ENCODE measurements around the gene GAS7.

The GAS7 gene

DNA sequence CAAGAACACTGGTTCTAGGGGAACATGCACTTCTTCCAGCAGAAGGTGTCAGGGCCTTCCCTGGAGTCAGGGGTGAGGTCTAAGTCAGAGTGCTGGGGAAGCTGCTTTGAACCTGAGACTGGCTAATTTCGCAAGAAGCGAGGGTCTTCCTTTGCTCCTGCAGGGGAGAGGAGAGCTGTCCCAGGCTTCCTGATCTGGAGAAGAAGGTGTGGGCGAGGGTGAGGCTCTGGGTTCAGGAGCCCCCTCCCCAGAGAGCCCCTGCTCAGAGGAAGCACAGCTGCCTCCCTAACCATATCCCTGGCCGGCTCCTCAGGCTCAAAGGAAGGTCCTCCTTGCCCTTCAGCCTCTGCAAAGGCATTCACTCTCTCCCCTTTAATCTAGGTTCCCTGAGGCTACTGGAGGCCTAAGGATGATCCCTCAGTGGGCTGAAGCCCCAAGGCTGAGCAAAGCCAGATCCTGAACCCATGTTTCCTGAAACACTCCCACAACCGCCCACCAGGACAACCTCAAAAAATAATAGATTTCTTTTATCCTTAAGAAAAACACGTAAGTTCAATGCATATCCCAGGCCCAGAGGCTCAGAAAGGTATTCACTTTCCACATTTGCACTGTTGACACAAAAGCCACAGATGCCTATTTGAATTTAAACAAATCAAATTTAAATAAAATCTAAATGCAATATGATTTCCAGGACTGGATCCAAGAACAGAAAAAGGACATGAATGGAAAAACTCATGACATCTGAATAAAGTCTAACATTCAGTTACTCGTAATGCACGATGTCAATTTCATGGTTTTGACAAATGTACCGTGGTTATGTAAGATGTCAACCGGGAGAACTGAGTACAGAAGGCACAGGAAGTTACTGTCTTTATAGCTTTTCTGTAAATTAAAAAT, 221.9 kb downstream of the GAS7 start:
- no peak for DNase-seq

DNA sequence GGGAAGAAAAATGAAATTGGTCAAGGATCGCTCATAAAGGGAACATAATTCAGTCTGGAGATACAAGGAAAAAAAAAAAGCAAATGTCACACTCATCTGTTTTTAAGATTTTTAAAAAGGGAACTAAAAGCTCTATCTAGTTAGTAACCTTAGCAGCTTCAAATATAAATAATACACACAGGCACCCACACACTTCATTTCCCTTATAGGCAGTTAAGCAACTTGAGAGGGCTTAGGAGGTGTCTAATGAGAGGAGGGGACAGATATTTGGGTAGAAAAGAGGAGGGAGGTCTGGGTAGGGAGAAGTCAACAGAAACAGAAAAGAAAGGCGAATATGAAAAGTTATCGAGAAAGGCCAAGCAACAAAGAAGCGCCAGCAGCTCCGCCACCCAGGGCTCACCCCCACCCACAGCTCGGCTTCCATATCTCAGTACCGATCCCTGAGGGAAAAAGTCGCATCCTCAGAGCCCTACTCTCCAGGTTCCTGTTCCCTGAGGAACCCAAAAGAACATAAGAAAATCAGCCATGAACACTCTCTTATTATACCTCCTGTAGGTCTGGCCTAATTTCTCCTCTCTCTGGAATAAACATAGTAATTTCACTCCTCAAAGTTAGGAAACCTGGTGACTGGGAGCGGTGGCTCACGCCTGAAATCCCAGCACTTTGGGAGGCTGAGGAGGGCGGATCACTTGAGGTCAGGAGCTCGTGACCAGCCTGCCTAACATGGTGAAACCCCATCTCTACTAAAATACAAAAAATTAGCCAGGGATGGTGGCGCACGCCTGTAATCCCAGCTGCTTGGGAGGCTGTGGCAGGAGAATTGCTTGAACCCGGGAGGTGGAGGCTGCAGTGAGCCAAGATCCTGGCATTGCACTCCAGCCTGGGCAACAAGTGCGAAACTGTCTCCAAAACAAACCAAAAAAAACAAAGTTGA, 223.7 kb downstream of the GAS7 start:
- no peak for DNase-seq

GRCh38 chr17:9973669-9974447, 224.5 kb downstream of the GAS7 start:
- DNase-seq = no peak

- DNase-seq = peak; percentile 59
Measured at GRCh38 chr17:9971991-9972390, 226.4 kb downstream of the GAS7 start.

GRCh38 chr17:9969301-9969935, 229.0 kb downstream of the GAS7 start:
- no peak for DNase-seq

DNA sequence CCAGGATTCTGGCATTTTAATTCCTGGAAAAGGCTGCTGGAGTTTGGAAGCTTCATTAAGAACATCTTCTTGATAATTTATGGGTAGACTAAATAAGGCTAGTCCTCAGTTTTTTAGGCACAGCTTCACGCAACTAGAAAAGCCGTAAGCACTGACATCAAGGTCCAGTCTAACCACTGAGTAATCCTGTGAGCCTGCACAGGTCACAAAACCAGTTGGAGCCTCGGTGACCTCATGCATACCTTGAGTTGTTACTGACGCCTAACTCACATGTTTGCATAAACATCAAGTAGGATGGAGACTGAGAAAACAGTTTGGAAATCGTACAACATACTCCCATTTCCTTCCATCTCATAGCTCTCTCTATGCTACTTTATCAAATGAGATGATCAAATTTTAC, 229.5 kb downstream of the GAS7 start:
- no peak for DNase-seq

DNA sequence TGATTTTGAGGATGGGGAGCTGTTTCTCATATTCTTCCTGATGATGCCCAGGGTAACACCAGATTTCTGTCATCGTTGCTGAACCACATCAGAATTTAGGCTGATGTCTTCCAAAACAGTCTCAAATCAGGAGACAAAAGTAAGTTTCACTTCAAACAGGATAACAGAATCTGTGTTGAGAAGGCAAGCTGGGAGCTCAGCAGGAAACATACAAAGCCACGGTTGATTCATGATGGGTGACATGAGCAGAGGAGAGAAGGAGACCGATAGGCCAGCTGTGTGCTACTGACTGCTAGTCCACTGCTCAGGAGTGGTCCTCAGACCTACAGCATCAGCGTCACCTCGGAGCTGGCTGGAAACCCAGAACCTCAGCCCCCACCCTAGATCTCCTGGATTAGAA, 230.4 kb downstream of the GAS7 start:
- DNase-seq = no peak

GRCh38 chr17:9959377-9959981, 238.9 kb downstream of the GAS7 start:
- peak; percentile 49 for DNase-seq

DNA sequence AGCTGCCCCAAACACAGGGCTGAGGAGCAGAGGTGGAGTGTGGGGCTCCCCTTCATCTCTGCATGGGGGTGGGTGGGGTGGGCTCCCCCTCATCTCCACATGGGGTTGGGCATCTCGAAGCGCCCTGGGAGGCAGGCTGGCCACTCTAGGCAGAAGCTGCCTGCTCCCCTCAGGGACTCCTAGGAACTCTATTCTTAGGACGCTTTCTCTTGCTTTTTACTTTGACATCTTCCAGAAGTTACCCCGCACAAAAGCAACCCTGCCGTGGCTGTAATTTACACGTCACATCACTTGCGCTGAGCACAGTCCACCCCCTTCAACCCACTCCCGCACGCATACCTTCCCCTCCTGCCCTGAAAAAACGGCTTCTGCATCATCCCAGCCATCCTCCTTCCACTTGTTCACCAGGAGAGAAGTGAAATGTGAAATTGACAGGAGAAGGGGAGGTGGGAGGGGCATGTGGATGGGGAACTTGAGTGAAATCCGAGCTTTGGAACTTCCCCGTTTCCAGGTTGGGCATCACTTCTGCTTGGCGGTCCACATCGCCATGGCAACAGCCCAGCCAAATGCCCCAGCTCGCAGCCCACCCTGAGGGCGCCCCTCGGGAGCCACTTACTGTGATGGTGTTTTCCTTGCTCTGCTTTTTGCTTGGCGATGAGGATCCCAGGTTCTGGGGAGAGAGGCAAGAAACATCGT, 239.7 kb downstream of the GAS7 start:
- DNase-seq = no peak

- DNase-seq = no peak
Measured at GRCh38 chr17:9957244-9957643, 241.2 kb downstream of the GAS7 start.

DNA sequence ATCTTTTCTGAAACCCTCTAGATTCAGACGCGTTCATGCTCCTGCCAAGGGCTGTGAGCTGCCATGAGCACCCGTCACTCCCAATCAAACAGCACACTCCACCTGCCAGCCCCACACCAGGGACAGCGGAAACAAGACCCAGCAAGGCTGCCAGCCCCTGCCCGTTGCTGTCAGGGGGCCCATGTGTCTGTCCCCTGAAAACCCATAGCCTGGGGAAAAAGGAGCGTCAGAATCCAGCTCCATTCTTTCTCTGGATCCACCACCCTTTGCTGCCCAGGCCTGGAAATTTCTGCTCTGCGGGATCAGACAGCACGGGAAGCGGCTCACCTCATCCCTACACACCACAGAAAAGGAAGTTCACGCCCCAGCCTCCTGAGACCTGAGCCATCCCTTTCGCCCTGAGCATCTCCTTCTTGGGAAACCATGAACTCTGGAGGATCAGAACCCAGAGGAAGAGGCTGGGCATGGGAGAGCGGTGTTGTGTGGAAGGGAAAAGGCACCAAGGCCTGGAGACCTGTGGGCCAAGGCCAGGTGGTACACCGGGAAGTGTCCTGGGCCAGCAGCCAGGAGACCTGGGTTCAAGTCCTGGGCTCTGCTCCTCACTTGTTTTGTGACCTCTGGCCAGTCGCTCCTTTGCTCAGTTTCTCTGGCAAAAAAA, 241.8 kb downstream of the GAS7 start:
- DNase-seq = no peak

DNA sequence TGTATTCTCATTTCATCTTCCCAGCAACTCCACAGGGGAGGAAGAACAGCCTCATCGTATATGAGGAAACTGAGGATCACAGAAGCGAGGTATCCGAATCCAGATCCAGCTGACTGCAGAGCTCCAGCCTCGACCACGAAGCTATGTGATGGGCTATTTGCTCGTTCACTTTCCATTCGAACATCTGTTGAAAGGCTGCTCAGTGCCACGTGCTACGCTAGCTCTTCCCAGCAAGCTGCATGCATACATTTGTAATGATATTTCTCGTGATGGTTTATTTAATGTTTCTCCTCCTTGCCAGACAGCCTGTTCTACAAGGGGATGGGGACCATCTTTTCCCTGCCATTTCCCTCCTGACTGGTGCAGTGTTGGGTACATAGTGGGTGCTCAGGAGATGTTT, 244.9 kb downstream of the GAS7 start:
- DNase-seq = no peak

DNA sequence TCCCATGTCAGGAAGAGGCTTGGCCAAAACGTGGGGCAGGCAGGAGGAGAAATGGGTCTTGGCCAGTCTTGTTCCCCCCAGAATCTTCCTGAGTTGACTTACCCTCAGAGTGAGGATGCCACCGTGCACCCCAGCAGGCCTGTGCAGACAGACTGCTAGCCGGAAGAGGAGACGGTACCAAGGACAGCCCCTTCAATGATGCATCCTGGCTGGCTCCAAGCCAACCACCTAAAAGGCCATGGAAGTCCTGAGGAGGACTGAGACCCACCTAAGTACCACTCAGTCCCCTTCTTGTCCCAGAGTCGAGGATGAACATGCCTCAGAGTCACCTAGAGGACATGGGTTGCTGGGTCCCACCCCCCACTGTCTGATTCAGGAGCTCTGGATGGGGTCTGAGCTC, 246.6 kb downstream of the GAS7 start:
- DNase-seq = no peak

GRCh38 chr17:9948928-9949327, 249.5 kb downstream of the GAS7 start:
- no peak for DNase-seq

GRCh38 chr17:9944704-9945103, 253.7 kb downstream of the GAS7 start:
- DNase-seq = no peak

DNA sequence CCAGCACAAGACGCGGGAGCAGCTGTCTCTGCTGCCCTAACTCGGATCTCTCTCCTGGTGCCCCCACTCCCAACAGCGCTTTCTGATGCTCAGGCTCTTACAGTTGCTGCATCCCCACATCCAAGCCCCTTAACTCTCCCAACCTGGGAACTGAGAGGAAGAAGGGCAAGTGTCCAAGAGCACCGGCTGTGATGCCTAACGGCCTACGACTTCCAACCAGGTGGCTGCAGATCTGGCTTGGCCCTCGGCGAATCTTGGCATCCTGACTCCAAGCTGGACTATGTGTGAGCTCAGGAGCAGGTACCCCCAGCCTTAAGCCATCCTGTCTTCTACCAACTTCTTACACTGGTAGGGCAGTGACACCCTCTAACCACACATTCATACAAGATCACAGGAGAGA, 255.1 kb downstream of the GAS7 start:
- DNase-seq = no peak

- DNase-seq = no peak
Measured at GRCh38 chr17:9942885-9943284, 255.5 kb downstream of the GAS7 start.

GRCh38 chr17:9941305-9941704, 257.1 kb downstream of the GAS7 start:
- no peak for DNase-seq

GRCh38 chr17:9940841-9941240, 257.6 kb downstream of the GAS7 start:
- DNase-seq = no peak

- DNase-seq = no peak
Measured at GRCh38 chr17:9938764-9939163, 259.6 kb downstream of the GAS7 start.

GRCh38 chr17:9937901-9938300, 260.5 kb downstream of the GAS7 start:
- no peak for DNase-seq

Data from fibroblast of skin of back (primary cell).